Ramos (cell line): ENCODE measurements around the gene KL.

Source experiments
- in situ Hi-C: fragments of 300-500 bp; cut with MboI; formaldehyde crosslinking; loops from one replicate; pipeline ENCODE4 v1.14.3; 2022; ENCODE audit warnings: low sequenced_read_pairs; ENCODE audit not compliant: unreplicated experiment

KL gene

GRCh38 chr13:33106656-33107360 lies 90.6 kb downstream of the KL start:
- in situ Hi-C loops, result no loop called here

GRCh38 chr13:33107361-33107760 lies 91.1 kb downstream of the KL start:
- in situ Hi-C loops, result no loop called here

GRCh38 chr13:33108620-33109019 lies 92.4 kb downstream of the KL start:
- in situ Hi-C loops, result no loop called here

GRCh38 chr13:33109271-33109697 lies 93.1 kb downstream of the KL start:
- in situ Hi-C loops, result no loop called here

- in situ Hi-C loops, result no loop called here
Measured at GRCh38 chr13:33109801-33110200, 93.6 kb downstream of the KL start.

- in situ Hi-C loops, result no loop called here
Measured at GRCh38 chr13:33110386-33110712, 94.1 kb downstream of the KL start.

GRCh38 chr13:33110713-33111413 lies 94.6 kb downstream of the KL start:
- in situ Hi-C loops, result no loop called here

GRCh38 chr13:33111414-33112110 lies 95.3 kb downstream of the KL start:
- in situ Hi-C loops, result no loop called here

GRCh38 chr13:33112766-33113165 lies 96.5 kb downstream of the KL start:
- in situ Hi-C loops, result no loop called here

GRCh38 chr13:33114146-33114545 lies 97.9 kb downstream of the KL start:
- in situ Hi-C loops, result no loop called here

GRCh38 chr13:33115274-33115673 lies 99.1 kb downstream of the KL start:
- in situ Hi-C loops, result no loop called here
